ENCODE measurements around the gene CBX6.
A peak's percentile ranks its signal among the peaks of the same experiment; 100 is the strongest.

The CBX6 gene

DNA sequence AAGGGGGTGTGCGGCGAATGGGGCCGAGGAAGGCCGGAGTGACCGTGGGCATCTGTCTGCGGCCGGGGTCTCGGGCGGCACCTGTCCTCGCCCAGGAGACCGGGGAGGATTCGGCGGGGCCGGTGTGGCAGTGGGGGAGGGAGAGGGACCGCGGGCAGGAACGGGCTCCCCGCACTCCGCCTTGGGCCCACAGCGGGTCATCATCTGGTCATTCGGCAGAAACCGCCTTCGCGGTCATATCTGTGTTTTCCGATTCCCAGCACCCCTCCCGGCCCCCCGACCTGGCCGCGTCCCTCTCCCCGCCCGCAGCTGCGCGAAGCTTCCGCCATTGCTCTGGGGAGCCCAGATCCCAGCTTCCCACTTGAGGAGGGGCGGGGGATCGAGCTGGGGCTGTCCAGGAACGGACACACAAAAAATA, 824 bp upstream of the CBX6 start:
- DNase-seq, result no peak

DNA sequence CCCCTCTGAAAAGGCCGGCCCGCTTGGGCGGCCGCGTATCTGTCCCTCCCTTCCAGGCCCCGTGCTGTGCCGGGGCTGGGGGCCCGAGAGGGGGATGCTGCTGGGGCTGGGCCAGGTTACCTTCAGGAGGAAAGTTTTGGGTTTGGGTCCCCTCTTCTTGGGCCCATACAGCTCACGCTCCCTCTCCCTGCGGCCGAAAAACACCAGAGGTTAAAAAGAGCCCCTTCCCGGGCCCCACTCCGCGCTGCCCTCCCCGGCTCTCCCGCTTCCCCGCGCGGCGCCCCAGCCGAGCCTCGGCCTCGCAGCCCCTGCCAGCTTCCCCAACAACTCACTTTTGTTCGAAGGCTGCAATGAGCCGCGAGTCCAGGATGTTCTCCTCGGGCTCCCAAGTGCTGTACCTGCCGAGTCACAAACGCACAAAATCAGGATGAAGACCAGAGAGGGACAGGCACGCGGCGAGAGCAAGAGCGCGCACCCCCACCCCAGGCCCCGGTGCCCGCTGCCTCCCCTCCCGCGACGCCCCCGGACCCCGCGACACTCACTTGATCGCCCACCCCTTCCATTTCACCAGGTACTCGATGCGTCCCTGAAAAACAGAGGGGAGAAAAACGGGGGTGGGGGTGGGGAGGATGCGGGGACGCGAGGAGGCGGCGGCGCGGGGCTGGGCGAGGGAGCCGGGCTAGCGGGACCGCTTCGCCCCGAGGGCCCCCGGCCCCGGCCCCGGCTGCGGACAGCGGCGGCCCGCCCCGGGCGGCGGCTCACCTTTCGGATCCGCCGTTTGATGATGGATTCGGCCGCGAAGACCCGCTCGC, 450 bp downstream of the CBX6 start:
- DNase-seq, result no peak

DNA sequence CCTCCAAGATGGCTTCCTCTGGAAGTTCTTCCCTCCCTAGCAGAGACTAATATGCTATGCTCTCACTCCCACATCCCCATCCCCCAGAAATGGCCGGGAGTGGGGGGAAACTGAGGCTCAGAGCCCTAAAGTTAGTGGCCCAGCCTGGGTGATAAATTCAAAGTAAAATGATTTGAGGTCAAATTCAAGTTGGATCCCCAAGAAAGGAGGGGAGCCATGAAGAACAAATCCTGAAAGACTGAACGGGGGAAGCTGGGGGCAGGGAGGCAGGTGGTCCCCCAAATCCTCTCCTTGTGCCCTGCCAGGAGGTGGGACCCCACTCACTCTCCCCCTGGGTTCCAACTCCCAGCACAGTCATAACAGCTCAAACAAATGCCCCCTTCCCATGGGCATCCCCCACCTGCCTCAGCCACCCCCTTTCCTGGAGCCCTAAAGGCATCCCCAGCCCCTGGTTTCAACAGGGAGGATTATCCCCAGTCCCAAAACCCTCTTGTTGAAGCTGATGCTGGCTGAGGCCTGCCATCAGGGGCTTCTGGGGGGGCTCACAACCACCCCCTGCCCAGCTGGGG, 1.1 kb downstream of the CBX6 start:
- DNase-seq, result no peak

DNA sequence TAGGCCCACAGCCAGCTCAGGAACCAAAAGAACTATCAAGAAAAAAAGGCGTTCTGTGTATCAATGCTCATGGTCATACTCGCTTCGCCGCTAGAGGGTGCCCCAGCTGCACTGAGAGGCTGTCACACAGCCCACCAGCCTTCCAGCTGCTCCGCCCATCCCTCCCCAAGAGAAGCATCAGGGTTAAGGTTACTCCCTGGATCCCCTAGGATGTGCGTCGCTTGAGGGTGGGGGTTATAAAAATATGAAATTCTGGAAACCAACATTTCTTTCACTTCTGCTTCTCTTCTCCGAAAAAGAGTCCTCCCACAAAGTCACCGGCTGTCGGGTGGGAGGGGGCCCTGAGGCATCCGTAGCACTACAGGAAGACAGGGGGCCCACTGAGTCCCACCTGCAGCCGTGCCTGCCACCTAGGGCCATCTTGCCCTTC, 1.7 kb downstream of the CBX6 start:
- DNase-seq, result peak; percentile 46

DNA sequence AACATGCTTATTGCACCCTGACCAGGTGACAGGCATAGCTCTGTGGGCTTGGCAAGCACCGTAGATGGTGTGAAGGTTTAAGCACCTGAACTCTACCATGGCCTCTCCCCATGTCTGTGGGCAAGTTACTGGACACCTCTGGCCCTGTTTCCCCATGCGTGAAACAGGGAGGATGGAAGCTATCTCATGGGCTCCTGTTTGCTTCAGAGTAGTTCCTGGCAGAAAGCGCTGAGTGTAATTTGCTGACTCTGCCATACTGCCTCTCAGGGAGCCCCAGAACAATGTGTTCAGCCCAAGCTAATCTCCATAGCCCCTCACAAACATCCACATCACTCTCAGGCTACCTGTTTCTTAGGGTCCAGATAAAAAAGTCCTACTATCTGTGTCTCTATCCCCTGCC, 2.4 kb downstream of the CBX6 start:
- no peak for DNase-seq

DNA sequence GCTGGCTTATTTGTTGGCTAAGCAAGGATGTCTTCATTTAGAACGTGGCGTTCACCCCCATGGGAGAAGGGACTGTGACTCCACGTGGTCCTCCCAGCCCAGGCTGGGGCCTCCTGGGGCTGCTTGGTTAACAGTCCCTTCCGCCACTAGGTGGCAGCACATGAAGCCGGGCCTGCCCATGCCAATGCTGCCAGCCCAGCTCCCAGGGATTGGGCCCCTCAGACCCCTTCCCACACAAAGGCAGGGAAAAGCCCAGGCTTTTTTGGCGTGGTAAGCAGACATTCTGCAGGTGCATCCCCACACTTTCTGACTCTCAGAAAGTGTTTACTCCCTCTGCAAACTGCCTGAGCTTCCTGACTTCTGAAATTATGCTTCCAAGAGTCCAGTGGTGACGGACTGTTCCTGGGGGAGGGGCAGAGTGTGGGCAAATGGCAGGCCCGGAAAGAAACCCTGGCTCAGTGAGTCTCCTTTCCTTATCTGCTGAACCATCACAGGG, 3.1 kb downstream of the CBX6 start:
- DNase-seq, result peak; percentile 8

DNA sequence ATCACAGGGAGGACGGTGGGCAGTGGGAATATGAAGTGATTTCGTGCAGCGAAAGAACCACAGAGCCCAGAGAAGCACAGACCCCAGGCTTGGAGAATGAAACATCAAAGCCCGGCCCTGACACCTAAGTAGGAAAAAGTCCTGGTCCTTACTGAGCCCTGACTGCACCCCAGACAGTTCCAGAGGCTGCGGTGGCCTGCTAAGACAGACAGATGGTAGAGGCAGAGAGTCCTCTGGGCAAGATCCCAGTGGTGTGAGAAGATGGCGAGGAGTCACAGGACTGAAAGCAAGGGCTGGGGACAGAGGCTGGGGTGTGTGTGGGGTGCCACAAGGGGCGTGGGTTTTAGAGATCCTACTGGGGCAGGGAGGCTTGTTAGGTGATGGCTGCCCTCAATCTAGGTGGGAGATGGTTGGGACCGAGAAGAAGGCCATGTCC, 3.7 kb downstream of the CBX6 start:
- no peak for DNase-seq

DNA sequence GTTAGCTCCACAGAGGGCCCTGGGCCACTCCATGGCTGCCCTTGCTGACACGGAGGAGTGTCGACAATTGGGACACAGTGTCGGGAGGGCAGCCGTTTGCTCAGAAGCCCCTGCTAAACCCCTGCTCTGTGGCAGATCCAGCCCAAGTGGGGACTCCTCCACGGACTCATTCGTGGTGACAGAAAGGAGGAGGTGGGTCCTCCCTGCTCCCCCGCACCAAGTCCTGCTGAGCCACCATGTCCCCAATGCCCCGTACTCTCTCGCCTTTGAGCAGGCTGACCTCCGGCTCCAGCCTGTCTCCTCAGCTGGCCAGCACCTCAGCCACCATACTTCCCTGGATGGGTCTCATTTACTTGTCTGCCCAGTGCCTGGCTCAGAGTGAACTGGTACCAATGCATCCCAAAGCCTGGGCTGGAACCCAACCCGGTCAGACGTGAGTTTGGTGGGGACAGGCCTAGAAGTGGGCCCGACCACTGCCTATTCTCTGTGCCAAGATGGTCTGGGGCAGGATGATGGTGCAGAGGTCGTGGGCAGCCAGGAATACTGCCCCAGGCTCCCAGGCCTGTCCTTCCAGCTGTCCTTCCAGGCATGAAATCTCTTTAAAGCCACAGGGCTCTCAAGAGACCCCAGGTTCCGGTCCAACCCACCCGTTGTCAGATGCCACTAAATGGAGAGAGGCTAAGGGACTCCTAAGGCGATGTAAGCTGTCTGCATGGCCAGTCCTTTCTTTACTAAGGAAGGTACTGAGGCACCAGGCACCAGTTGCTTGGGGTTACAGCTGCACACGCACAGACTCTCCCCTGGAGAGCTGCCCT, 4.3 kb downstream of the CBX6 start:
- no peak for DNase-seq

DNA sequence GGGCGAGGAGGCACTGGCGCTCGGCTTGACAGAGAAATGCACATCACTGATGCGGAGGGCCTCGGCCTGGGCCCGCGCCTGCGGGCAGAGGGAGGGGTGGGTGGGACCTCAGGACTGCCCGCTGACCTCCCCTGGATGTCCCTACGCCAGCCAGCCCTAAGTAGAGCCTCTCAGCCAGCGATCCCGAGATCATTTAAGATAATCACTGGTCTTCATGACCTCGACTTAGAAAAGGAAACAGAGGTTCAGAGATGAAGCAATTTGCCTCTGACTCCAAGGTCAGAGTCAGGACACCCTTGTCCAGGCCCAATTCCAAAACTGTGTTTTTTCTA, 4.9 kb downstream of the CBX6 start:
- no peak for DNase-seq

DNA sequence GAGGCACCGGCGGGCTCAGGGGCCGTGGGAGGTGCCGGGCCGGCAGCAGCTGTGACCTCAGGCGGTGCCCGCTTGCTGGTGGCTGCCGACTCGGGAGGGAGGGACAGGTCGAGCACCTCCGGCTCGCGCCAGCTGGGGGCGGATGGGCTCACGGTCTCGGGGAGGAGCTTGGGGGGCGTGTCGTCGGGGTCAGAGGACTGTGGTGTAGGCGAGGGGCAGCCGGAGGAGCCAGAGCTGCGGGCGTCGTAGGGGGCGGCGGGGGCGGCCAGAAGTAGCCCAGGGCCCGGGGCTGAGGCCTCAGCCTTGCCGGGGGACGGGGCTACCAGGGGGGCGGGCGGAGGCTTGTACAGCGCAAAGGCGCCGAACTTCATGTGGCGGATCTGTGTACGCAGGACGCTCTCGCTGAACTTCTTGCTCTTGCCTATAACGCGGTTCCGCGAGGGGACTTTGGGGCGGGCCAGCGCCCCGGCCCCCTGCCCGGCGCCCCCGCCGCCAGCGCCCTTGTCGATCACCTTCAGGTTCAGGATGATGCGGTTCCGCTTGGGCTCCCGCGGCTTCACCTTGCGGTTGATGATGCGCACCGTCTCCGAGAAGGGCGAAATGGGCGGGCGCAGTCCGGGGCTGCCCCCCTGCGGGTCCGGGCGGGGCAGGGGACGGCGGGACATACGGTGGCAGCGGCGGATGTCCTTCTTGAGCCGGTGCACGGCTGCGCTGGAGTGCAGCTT, 5.5 kb downstream of the CBX6 start:
- no peak for DNase-seq

DNA sequence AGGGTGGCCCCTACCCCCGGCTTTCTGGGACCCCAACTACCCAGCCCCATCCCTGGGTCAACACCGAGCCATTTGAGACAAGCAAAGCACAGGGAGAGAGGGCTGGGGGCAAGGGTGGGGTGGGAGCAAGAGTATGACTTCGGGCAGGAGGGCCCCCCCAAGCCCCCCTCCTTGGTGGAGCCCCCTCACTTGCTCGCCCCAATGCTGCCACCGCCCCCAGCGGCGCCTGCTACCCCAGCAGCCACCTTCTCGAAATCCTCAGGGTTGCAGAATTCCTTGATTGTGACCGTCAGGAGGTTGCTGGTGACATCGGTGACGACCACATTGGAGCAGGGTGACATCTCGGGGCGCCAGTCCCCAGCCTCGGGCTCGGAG, 6.0 kb downstream of the CBX6 start:
- no peak for DNase-seq

DNA sequence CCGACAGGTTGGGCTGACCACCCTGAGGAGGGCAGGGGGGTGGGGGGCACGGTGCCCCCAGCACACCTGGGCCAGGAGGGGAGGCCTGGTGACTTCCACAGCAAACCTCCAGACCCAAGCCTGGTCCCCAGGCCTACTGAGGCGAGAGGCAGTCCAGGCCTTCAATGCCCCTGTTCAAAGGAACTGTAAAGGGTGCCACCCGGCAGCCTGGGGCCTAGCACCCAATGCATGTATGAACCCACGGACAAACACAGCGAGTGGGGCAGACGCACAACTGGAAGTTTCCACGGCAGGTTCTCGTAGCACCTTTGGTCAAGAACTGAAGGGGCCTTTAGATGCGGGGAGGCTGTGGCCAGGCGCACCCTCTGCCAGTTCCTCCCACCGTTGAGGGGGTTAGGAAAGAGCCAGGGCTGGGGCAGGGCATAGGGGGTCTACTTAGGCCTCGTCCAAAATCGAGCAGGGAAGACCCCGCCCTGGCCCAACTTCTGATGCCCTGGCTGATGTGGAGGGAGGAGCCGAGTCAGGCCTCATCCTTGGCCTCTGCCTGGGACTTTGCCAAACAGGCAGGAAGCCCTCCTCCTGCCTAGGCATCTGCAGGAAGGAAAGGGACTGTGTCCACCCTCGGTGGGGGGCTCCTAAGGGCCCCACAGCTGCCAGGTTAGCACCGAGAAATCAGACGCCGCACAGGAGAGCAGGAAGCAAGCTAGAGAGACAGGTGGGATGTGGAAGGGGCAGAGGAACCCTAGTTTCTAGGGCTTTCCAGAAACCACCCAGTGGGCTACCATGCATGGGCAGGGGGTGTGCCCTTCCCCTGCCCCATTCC, 6.6 kb downstream of the CBX6 start:
- DNase-seq, result no peak

DNA sequence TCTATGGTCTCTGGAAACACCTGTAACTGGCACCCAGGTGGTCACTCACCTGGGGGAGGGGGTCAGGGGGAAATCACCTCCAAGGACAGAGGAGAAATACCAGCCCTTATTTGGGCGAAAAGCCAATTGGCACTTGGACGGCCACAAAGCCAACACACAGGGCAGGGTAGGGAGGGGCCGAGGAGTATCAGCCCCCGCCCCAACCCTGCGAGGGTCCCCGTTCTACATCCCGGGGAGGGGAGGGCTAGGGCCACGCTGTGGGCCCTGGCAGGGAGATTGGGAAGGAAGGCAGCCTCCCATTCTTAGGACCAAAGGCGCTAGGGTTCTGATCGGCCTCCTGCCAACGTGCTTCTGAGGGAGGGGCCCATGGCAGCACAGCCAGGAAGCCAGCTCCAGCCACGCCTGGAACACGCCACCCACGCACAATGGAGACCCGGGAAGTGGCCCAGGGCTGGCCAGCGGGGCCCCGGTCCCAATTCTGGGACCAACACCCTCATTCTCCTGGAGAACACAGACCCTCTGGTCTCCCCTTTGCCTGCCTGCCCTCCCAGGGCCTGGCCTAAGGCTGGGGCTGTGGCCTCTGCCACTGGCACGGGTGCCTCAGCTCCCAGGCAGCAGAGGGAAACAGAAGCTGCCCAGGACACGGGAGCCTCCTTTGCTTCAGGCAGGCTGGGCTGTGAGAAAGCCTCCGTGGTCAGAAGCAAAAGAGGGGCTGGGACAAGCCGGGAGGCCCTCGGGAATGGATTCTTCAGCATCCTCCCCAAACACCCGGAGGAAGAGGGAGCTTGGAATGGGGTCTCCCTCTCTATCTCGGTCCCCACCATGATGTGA, 7.4 kb downstream of the CBX6 start:
- no peak for DNase-seq

DNA sequence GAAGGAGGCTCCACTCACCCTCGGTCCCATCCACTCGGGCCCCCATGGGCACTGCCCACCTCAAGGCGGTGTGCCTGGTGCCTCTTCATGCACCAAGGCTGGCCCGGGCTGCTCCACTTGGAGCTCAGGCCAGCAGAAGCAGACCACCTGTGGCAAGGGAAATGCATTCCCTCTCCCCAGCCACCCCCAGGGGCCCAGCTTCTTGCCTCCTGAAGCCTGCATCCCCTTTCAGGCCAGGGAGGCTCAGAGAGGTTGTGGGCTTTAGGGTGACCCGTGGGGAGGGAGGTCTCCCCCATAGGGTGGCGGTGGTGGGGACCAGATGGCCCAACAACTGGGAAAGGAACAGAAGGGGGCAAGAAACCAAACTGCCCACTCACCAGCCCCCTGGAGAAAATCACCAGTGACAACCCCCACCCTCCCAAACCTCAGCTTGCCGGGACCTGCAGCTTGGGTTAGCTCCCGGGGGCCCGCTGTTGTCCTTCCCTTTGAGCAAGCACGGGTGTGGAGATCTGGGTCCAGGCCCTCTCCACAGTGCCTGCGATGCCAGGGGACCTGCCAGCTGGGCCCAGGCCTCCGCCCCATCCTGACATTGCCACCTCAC, 8.4 kb downstream of the CBX6 start:
- DNase-seq, result no peak

DNA sequence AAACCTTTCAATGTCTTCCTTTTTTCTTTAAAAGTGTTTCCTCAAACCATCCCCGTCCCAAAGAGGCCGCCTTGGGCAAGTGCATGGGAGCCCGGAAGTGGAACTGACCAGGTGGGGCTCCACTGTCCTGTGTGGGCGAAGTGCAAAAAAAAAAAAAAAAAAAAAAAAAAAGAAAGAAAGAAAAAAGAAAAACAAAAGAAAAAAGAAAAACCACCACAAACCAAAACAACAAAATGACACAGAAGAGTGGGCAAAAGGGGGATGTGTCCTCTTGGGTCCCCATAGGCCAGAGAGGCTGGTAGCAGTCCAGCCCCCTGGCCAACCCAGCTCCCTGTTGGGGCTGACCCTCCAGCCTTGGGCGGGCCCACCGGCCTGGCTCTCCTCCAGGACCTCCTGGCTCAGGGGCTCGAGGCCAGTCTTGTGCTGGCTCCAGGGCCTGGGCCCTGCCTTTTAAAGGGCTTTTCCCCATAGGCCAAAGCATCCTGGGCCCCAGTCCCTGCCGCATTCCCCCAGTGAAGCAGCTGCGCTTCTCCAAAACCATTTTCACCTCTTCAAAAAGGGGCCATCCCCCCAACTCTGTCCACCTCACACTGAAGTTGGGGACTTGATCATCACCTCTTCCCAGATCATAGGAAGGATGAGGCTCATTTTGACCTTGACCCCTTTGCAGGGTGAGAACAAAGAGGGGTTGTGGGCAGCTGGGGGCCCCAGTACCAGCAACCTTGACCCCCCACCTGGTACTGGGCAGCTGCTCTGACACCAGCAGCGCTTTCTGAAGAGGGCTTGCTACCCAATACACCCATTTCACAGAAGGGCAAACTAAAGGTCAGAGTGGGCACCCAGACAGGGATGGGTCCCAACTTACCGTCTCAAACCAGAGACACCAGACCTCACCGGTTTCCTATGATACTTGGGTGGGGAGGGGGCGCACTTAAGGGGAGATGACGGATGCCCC, 9.4 kb downstream of the CBX6 start:
- no peak for DNase-seq

DNA sequence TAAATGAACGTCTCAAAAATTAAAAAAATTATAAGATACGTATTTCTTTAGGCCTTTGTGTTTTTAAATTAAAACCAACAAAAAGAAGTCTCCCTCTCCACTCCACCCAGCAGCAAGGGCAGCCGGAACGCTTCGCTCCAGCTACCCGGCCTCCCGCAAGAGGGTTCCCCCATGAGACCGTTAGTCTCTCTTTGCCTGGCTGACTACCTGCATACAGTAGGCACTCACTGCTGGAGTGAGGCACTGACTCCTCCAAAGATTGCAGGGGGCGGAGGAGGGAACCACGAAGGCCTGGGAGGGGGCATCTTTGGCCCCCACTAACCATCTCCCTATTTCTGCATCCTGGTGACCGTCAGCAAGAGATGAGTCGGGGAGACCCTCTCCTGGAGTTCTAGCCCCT, 10.1 kb downstream of the CBX6 start:
- no peak for DNase-seq

DNA sequence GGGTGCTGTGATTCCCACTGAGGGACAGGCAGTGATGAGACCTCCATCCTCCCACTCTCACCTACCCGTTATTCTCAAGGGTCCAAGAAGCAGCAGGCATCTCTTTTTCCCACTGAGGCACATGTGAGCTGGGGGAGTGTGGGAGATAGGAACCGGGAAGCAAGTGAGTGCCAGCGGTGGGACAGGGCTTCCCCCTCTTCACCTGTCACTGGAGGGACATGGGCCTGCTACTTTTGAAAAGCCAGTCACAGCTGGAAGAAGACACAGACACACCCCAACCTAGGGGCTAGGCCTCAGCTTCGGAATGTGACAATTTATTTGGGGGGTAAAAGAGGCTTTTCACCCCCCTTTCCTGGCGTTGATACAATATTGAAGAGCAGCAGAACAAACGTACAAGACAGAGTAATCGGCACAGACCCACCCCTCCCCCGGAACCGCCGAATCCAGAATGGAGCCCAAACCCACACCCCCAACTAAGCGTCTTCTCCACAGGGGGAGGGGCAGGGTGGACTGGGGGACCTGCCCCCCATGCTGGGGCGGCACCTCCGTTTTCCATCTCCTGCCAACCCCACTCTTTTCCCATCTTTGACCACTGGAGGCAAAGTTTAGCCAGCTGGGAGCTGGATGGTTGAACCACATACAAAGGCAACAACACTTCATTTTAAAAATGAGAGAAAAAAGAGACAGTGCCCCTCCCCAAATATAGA, 10.7 kb downstream of the CBX6 start:
- no peak for DNase-seq

DNA sequence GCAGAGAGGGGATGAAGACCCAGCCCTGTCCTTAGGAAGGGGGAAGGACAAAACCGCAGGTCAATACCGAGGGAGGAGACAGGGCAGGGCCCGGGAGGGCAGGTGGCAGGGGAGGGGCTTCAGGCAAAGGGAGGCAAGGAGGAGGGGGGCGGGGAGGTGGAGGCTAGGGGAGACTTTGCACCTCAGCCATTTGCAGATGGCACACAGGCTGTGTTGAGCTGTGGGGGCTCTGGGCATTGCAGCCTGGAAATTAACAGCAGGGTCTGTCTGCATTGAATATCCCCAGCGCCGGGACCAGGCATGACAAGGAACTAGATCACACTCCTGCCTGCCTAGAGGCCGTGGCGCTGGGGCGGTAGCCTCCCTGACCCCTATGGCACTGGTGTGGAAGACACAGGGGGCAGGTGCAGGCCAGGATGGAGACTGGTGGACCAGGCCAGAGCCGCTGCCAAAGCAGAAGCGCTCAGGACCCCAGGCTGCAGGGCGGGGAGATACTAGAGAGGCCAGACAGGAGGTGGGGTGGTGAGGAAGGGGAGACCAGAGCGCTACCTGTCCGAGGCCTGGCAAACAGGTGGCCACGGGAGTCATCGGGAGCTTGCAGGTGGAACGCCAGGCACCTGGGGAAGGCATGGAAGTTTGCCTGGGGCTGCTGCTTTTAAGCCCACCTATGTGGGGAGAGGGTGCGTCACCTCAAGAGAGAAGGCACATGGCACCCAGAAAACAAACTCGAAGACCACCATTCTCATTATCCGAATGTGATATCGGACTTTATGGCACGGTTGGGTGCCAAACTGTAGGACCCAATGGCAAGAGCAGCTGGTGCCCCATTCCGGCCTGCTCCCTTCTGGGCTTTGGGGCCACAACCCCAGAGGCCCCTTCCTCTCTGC, 11.5 kb downstream of the CBX6 start:
- DNase-seq, result no peak
